ENCODE data around the gene MOV10.

The MOV10 gene

GRCh38 chr1:112686417-112686816 is 12.0 kb downstream of the MOV10 start:
- Mint-ChIP-seq H3K27ac (no peak overlapping the region), H3K4me3 (no peak overlapping the region), H3K4me1 (peaks cover 7 to 12% of the 10 kb centered on the region in 2 donors), H3K27me3 (no peaks in the 10 kb centered on the region), H3K36me3 (peaks cover 7 to 9% of the 10 kb centered on the region in 2 donors), H3K9me3 (no peaks in the 10 kb centered on the region)
- ATAC-seq (replicated peaks), result peak in 1 of 2 donors; percentile 46
- no peak for DNase-seq

GRCh38 chr1:112686835-112687234 is 12.4 kb downstream of the MOV10 start:
- Mint-ChIP-seq H3K9me3 (no peaks in the 10 kb centered on the region), H3K4me3 (no peak overlapping the region), H3K27ac (no peak overlapping the region), H3K27me3 (no peaks in the 10 kb centered on the region), H3K4me1 (peaks cover 7 to 12% of the 10 kb centered on the region in 2 donors), H3K36me3 (peaks cover 11 to 13% of the 10 kb centered on the region in 2 donors)
- ATAC-seq (replicated peaks) (no peak), DNase-seq (no peak)

- no peak for ATAC-seq (replicated peaks)
- Mint-ChIP-seq H3K9me3 (no peaks in the 10 kb centered on the region), H3K4me3 (no peak overlapping the region), H3K4me1 (peaks cover 7 to 12% of the 10 kb centered on the region in 2 donors), H3K36me3 (peaks cover 16 to 17% of the 10 kb centered on the region in 2 donors), H3K27me3 (no peaks in the 10 kb centered on the region), H3K27ac (no peak overlapping the region)
- no peak for DNase-seq
Observed at GRCh38 chr1:112687361-112687760, 12.9 kb downstream of the MOV10 start.

- H3K4me3 Mint-ChIP-seq, result no peak overlapping the region
- no peak overlapping the region for H3K27ac Mint-ChIP-seq
- H3K27me3 Mint-ChIP-seq, result no peaks in the 10 kb centered on the region
- H3K9me3 Mint-ChIP-seq, result no peaks in the 10 kb centered on the region
- H3K4me1 Mint-ChIP-seq, result peaks cover 7 to 12% of the 10 kb centered on the region in 2 donors
- peaks cover 19 to 22% of the 10 kb centered on the region in 2 donors for H3K36me3 Mint-ChIP-seq
- DNase-seq, result no peak
- no peak for ATAC-seq (replicated peaks)
Observed at GRCh38 chr1:112687785-112688496, 13.5 kb downstream of the MOV10 start.

GRCh38 chr1:112688781-112689193 is 14.3 kb downstream of the MOV10 start:
- Mint-ChIP-seq H3K27ac (no peak overlapping the region), H3K36me3 (peaks cover 19 to 24% of the 10 kb centered on the region in 2 donors), H3K27me3 (no peaks in the 10 kb centered on the region), H3K9me3 (no peaks in the 10 kb centered on the region), H3K4me3 (no peak overlapping the region), H3K4me1 (peaks cover 7 to 12% of the 10 kb centered on the region in 2 donors)
- DNase-seq, result no peak
- ATAC-seq (replicated peaks), result no peak

- Mint-ChIP-seq H3K4me3 (no peak overlapping the region), H3K36me3 (peaks cover 19 to 24% of the 10 kb centered on the region in 2 donors), H3K9me3 (no peaks in the 10 kb centered on the region), H3K4me1 (peaks cover 7 to 12% of the 10 kb centered on the region in 2 donors), H3K27ac (no peak overlapping the region), H3K27me3 (no peaks in the 10 kb centered on the region)
- no peak for ATAC-seq (replicated peaks)
- DNase-seq, result no peak
Observed at GRCh38 chr1:112689196-112689841, 14.9 kb downstream of the MOV10 start.

GRCh38 chr1:112689842-112690237 is 15.4 kb downstream of the MOV10 start:
- Mint-ChIP-seq H3K4me1 (peaks cover 7 to 12% of the 10 kb centered on the region in 2 donors), H3K36me3 (peaks cover 20 to 26% of the 10 kb centered on the region in 2 donors), H3K27me3 (no peaks in the 10 kb centered on the region), H3K4me3 (no peak overlapping the region), H3K27ac (no peak overlapping the region), H3K9me3 (no peaks in the 10 kb centered on the region)
- ATAC-seq (replicated peaks) (no peak), DNase-seq (no peak)

- no peak for ATAC-seq (replicated peaks)
- Mint-ChIP-seq H3K9me3 (no peaks in the 10 kb centered on the region), H3K4me3 (no peak overlapping the region), H3K27me3 (no peaks in the 10 kb centered on the region), H3K27ac (no peak overlapping the region), H3K4me1 (peaks cover 2 to 5% of the 10 kb centered on the region in 2 donors), H3K36me3 (peaks cover 26 to 39% of the 10 kb centered on the region in 2 donors)
- no peak for DNase-seq
Observed at GRCh38 chr1:112692681-112693080, 18.2 kb downstream of the MOV10 start.

- ATAC-seq (replicated peaks) (no peak), DNase-seq (no peak)
- Mint-ChIP-seq H3K9me3 (no peaks in the 10 kb centered on the region), H3K4me3 (no peak overlapping the region), H3K36me3 (peaks cover 28 to 41% of the 10 kb centered on the region in 2 donors), H3K27ac (no peak overlapping the region), H3K27me3 (no peaks in the 10 kb centered on the region), H3K4me1 (peaks cover 8 to 12% of the 10 kb centered on the region in 2 donors)
Observed at GRCh38 chr1:112693821-112694220, 19.4 kb downstream of the MOV10 start.

- DNase-seq (no peak), ATAC-seq (replicated peaks) (no peak)
- Mint-ChIP-seq H3K4me1 (peaks cover 12 to 18% of the 10 kb centered on the region in 2 donors), H3K4me3 (no peak overlapping the region), H3K27me3 (no peaks in the 10 kb centered on the region), H3K27ac (no peak overlapping the region), H3K9me3 (no peaks in the 10 kb centered on the region), H3K36me3 (peaks cover 28 to 40% of the 10 kb centered on the region in 2 donors)
Observed at GRCh38 chr1:112694363-112694929, 20.0 kb downstream of the MOV10 start.

- DNase-seq (no peak), ATAC-seq (replicated peaks) (no peak)
- Mint-ChIP-seq H3K36me3 (peaks cover 24 to 45% of the 10 kb centered on the region in 2 donors), H3K4me3 (no peak overlapping the region), H3K4me1 (peaks cover 21 to 26% of the 10 kb centered on the region in 2 donors), H3K27ac (no peak overlapping the region), H3K9me3 (no peaks in the 10 kb centered on the region), H3K27me3 (no peaks in the 10 kb centered on the region)
Observed at GRCh38 chr1:112695276-112695675, 20.8 kb downstream of the MOV10 start.

- Mint-ChIP-seq H3K9me3 (no peaks in the 10 kb centered on the region), H3K36me3 (peaks cover 23 to 44% of the 10 kb centered on the region in 2 donors), H3K4me1 (peaks cover 35 to 41% of the 10 kb centered on the region in 2 donors), H3K27ac (no peak overlapping the region), H3K27me3 (no peaks in the 10 kb centered on the region), H3K4me3 (no peak overlapping the region)
- ATAC-seq (replicated peaks) (no peak), DNase-seq (no peak)
Observed at GRCh38 chr1:112696578-112697314, 22.3 kb downstream of the MOV10 start.

- Mint-ChIP-seq H3K27me3 (no peaks in the 10 kb centered on the region), H3K4me3 (no peak overlapping the region), H3K9me3 (no peaks in the 10 kb centered on the region), H3K27ac (no peak overlapping the region), H3K4me1 (peaks cover 45 to 52% of the 10 kb centered on the region in 2 donors), H3K36me3 (peaks cover 18 to 42% of the 10 kb centered on the region in 2 donors)
- no peak for DNase-seq
- ATAC-seq (replicated peaks), result no peak
Observed at GRCh38 chr1:112697781-112698201, 23.3 kb downstream of the MOV10 start.

Data from stimulated activated naive B cell treated with anti-CD40 and anti-IgM and Interleukin-4, amounts not matched to agents 10 μg/mL and 1 μg/mL and 100 μg/mL, for 72 hours (primary cell).